ENCODE measurements around the gene RANBP3.

GRCh38 chr19:5947435-5947834, 30.5 kb downstream of the RANBP3 start:
- TF ChIP-seq POLR2A (IDR thresholded peaks at IDR 0.05): no peak
- TF ChIP-seq POLR2AphosphoS5 (IDR thresholded peaks at IDR 0.05): no peak
- no peak for TF ChIP-seq EP300 (IDR thresholded peaks at IDR 0.05)
- no peak for TF ChIP-seq CTCF (IDR thresholded peaks at IDR 0.05)
